H1 (cell line): Measurements from ENCODE around the gene TSHZ2. TPM values are rescaled to one million over a fixed set of nuclear protein-coding genes. Genes with fewer than 3 reads are reported as not detected.

Source experiments
- BACH1 ChIP-seq: IDR thresholded peaks from 2 replicates; pipeline ENCODE4 v1.6.1; 2012; ENCODE audit warnings: low read length, improper control_type of control experiment
- CHD1 ChIP-seq: IDR thresholded peaks from 2 replicates; pipeline ENCODE4 v1.6.1; 2012; ENCODE audit warnings: low read depth, low read length, improper control_type of control experiment
- polyA plus RNA-seq, 7 experiments: library from polyadenylated mRNA; depleted of rRNA in 3 of 7; stranded (reverse) in 5 of 7; unstranded in 2 of 7; fragments of >200 nt in 5 of 7; fragments of 200-250 nt in 2 of 7; gene quantifications; 1 replicate in 5 of 7; 2 replicates in 1 of 7; 4 replicates in 1 of 7; pipeline versions ENCODE4 v1.2.1 to v1.2.3, GENCODE V29; 2011 to 2013; ENCODE audit warnings: missing spikeins in 2 of 7, mixed read lengths in 2 of 7
- total RNA-seq: library from RNA; stranded (reverse); fragmentation: NEBNext Ultra II Directional; extraction: Animal tissue kit (Norgen Biotek cat#: 25700); gene quantifications from 2 replicates; pipeline ENCODE4 v1.2.1, GENCODE V29; 2021

The TSHZ2 gene
- total and polyA plus RNA-seq, 2 of the 8 experiments (the other 6 are each of a cell fraction or from before 2014, with no cell fraction given): 0.14 to 0.30 TPM

- TF ChIP-seq BACH1 (no peak), CHD1 (no peak)
Observed at GRCh38 chr20:53344891-53345290, 372.7 kb downstream of the TSHZ2 start (continued).
